ENCODE results near the gene TPI1. TPM values are rescaled to one million over a fixed set of nuclear protein-coding genes. Genes with fewer than 3 reads are reported as not detected.

The TPI1 gene
- total and polyA plus RNA-seq, 4 donors, result 190 to 547 (median 396) TPM

- 92% methylated on average over 1 of the region's 1 CpG for WGBS
- H3K9me3 ChIP-seq (ENCODE audit: control insufficient read depth in 4 of 4, low read length in 3 of 4), result no peaks in the 10 kb centered on the region
- no peak overlapping the region for H3K27ac ChIP-seq (ENCODE audit: low read depth in 1 of 2, low read length in 2 of 2)
- H3K4me1 ChIP-seq (ENCODE audit: control insufficient read depth in 4 of 4, insufficient read depth in 4 of 4, low read length in 3 of 4), result peaks cover 1 to 11% (median 8%) of the 10 kb centered on the region in 4 donors
- TF ChIP-seq EGR1 (IDR thresholded peaks at IDR 0.05; ENCODE audit: low read depth in 2 of 2) (no peak), CTCF (IDR thresholded peaks at IDR 0.05; ENCODE audit: low read depth, low read length, missing input control) (no peak)
- no peaks in the 10 kb centered on the region for H3K27me3 ChIP-seq (ENCODE audit: control insufficient read depth in 4 of 4, insufficient read depth in 4 of 4, low read length in 3 of 4)
- DNase-seq (ENCODE audit: low spot score), result no peak
- H3K36me3 ChIP-seq (ENCODE audit: control insufficient read depth in 4 of 4, insufficient read depth in 3 of 4, low read depth in 1 of 4, low read length in 3 of 4), result no peaks in the 10 kb centered on the region
- H3K9ac ChIP-seq (ENCODE audit: low read depth in 1 of 2, low read length in 2 of 2), result no peak overlapping the region
- H3K4me3 ChIP-seq (ENCODE audit: low read depth in 1 of 3, low read length in 3 of 3), result no peak overlapping the region
Observed at GRCh38 chr12:6903722-6904121, 36.4 kb downstream of the TPI1 start.

- Histone ChIP-seq H3K4me1 (ENCODE audit: control insufficient read depth in 4 of 4, insufficient read depth in 4 of 4, low read length in 3 of 4) (peaks cover 1 to 11% (median 8%) of the 10 kb centered on the region in 4 donors), H3K27me3 (ENCODE audit: control insufficient read depth in 4 of 4, insufficient read depth in 4 of 4, low read length in 3 of 4) (no peaks in the 10 kb centered on the region), H3K27ac (ENCODE audit: low read depth in 1 of 2, low read length in 2 of 2) (peak within 1 kb of the TSS; percentile 56 to 62), H3K9me3 (ENCODE audit: control insufficient read depth in 4 of 4, low read length in 3 of 4) (no peaks in the 10 kb centered on the region), H3K4me3 (ENCODE audit: low read depth in 1 of 3, low read length in 3 of 3) (peak within 1 kb of the TSS; percentile 32 to 81 (median 56)), H3K36me3 (ENCODE audit: control insufficient read depth in 4 of 4, insufficient read depth in 3 of 4, low read depth in 1 of 4, low read length in 3 of 4) (no peaks in the 10 kb centered on the region), H3K9ac (ENCODE audit: low read depth in 1 of 2, low read length in 2 of 2) (peak within 1 kb of the TSS; percentile 3 to 61)
- 6% methylated on average over 34 of the region's 34 CpGs for WGBS
- no peak for TF ChIP-seq TAF1 (conservative IDR thresholded peaks at IDR 0.05)
- TF ChIP-seq REST (IDR thresholded peaks at IDR 0.05), result no peak
- peak; percentile 74 for TF ChIP-seq MAX (IDR thresholded peaks at IDR 0.05)
- peak; percentile 48 for TF ChIP-seq YY1 (IDR thresholded peaks at IDR 0.05)
- no peak for TF ChIP-seq HNF4G (IDR thresholded peaks at IDR 0.05)
- peak in 1 of 2 donors; percentile 3 for TF ChIP-seq RAD21 (IDR thresholded peaks at IDR 0.05)
- no peak for TF ChIP-seq ZBTB33 (IDR thresholded peaks at IDR 0.05)
- TF ChIP-seq NR2F2 (IDR thresholded peaks at IDR 0.05), result no peak
- peak; percentile 60 to 67 for TF ChIP-seq EGR1 (IDR thresholded peaks at IDR 0.05; ENCODE audit: low read depth in 2 of 2)
- TF ChIP-seq RXRA (IDR thresholded peaks at IDR 0.05), result peak in 1 of 2 donors; percentile 18
- TF ChIP-seq ATF3 (IDR thresholded peaks at IDR 0.05), result peak; percentile 72
- peak; percentile 90 to 93 for TF ChIP-seq JUND (IDR thresholded peaks at IDR 0.05)
- peak in 1 of 2 donors; percentile 90 for TF ChIP-seq HNF4A (conservative IDR thresholded peaks at IDR 0.05)
- TF ChIP-seq SP1 (IDR thresholded peaks at IDR 0.05), result peak; percentile 69
- TF ChIP-seq FOXA1 (IDR thresholded peaks at IDR 0.05), result no peak
- no peak for TF ChIP-seq FOXA2 (IDR thresholded peaks at IDR 0.05)
- TF ChIP-seq GABPA (IDR thresholded peaks at IDR 0.05 in 1 of 2, conservative IDR thresholded peaks at IDR 0.05 in 1 of 2), result peak in 1 of 2 donors; percentile 75
- TF ChIP-seq CTCF (IDR thresholded peaks at IDR 0.05; ENCODE audit: low read depth, low read length, missing input control), result no peak
- DNase-seq (ENCODE audit: low spot score), result peak; percentile 96
Observed at GRCh38 chr12:6904280-6905276, 37.2 kb downstream of the TPI1 start, which contains the start of gene LRRC23. TSS of gene LRRC23 (plus strand) at chr12:6904822. CDS start at chr12:6905634, 812 bp downstream.

Data from liver (tissue), 9 donors.